Upper lobe of left lung (tissue), 4 donors: ENCODE measurements around the gene TNFRSF21.

Experiments used
- POLR2A ChIP-seq, 4 donors: fragments of 450-650 bp; IDR thresholded peaks; one replicate each; pipeline ENCODE4 v1.5.1; 2016 to 2017; ENCODE audit warnings: antibody characterized with exemption in 4 of 4, mild to moderate bottlenecking in 2 of 4
- TF ChIP-seq, protein P1 (sequence below), 6 experiments: fragments of 450-650 bp in 4 of 6; fragments of 200-600 bp in 2 of 6; sonication (generic) in 2 of 6; IDR thresholded peaks; one replicate each; pipeline ENCODE4 v1.5.1; 2016 to 2019; ENCODE audit warnings: antibody characterized with exemption in 6 of 6

DNA sequence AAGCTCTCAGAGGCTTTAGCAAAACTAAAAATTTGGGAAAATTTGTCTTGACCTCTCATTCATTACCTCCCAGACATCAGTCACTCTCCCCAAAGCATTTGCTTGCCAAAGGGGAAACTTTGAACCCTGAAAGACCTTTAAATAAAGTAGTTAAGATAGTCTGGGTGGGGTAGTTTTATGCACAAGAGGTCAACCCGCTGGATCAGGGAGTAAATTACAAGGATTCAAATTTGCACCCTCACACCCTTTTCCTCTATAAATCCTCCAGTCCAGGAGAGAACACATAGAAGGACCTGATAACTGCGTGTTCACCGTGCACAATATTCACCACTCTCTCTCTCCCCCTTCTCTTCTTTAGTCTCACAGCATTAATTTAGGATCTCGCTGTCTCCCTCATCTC is 36.1 kb upstream of the TNFRSF21 start:
- TF ChIP-seq POLR2A (IDR thresholded peaks at IDR 0.05): no peak
- TF ChIP-seq, protein P1, sequence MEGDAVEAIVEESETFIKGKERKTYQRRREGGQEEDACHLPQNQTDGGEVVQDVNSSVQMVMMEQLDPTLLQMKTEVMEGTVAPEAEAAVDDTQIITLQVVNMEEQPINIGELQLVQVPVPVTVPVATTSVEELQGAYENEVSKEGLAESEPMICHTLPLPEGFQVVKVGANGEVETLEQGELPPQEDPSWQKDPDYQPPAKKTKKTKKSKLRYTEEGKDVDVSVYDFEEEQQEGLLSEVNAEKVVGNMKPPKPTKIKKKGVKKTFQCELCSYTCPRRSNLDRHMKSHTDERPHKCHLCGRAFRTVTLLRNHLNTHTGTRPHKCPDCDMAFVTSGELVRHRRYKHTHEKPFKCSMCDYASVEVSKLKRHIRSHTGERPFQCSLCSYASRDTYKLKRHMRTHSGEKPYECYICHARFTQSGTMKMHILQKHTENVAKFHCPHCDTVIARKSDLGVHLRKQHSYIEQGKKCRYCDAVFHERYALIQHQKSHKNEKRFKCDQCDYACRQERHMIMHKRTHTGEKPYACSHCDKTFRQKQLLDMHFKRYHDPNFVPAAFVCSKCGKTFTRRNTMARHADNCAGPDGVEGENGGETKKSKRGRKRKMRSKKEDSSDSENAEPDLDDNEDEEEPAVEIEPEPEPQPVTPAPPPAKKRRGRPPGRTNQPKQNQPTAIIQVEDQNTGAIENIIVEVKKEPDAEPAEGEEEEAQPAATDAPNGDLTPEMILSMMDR (IDR thresholded peaks at IDR 0.05): no peak
